GM21619 (cell line): ENCODE data around the gene SH3GL2.

Source experiments
- ATAC-seq: cut with Tn5 transposase; IDR thresholded peaks from one replicate; pipeline ENCODE4 v1.9.1; 2021; ENCODE audit not compliant: unreplicated experiment

Gene SH3GL2

GRCh38 chr9:17802249-17802857 is 223.5 kb downstream of the SH3GL2 start:
- no peak for ATAC-seq

GRCh38 chr9:17807613-17808282 is 228.9 kb downstream of the SH3GL2 start:
- no peak for ATAC-seq

GRCh38 chr9:17810317-17810716 is 231.5 kb downstream of the SH3GL2 start:
- no peak for ATAC-seq

- ATAC-seq = peak; percentile 67
Measured at GRCh38 chr9:17810728-17811571, 232.1 kb downstream of the SH3GL2 start.

GRCh38 chr9:17813798-17814197 is 234.9 kb downstream of the SH3GL2 start:
- ATAC-seq = no peak

GRCh38 chr9:17816431-17817027 is 237.7 kb downstream of the SH3GL2 start:
- ATAC-seq = no peak

- ATAC-seq = no peak
Measured at GRCh38 chr9:17824191-17824590, 245.3 kb downstream of the SH3GL2 start.

GRCh38 chr9:17824616-17825264 is 245.9 kb downstream of the SH3GL2 start:
- no peak for ATAC-seq

GRCh38 chr9:17825265-17825659 is 246.4 kb downstream of the SH3GL2 start:
- no peak for ATAC-seq

GRCh38 chr9:17829064-17829463 is 250.2 kb downstream of the SH3GL2 start:
- ATAC-seq = no peak

GRCh38 chr9:17829812-17830385 is 251.0 kb downstream of the SH3GL2 start:
- no peak for ATAC-seq

GRCh38 chr9:17832812-17833211 is 253.9 kb downstream of the SH3GL2 start:
- no peak for ATAC-seq

GRCh38 chr9:17833846-17834245 is 255.0 kb downstream of the SH3GL2 start:
- no peak for ATAC-seq

- no peak for ATAC-seq
Measured at GRCh38 chr9:17837965-17838364, 259.1 kb downstream of the SH3GL2 start.

GRCh38 chr9:17839776-17840175 is 260.9 kb downstream of the SH3GL2 start:
- ATAC-seq = no peak

GRCh38 chr9:17843236-17843635 is 264.4 kb downstream of the SH3GL2 start:
- ATAC-seq = no peak
